Vagina (tissue), 2 donors: ENCODE measurements around the gene SNPH. TPM values are rescaled to one million over a fixed set of nuclear protein-coding genes. Genes with fewer than 3 reads are reported as not detected.

Experiments
- DNase-seq, 2 donors: peaks; one replicate each; pipeline ENCODE4 v3.0.0-alpha.2; 2017; ENCODE audit errors: extremely low spot score in 2 of 2
- H3K27ac ChIP-seq: fragments of 200-600 bp; sonication (generic); one replicate; pipeline ENCODE4 v1.5.1; 2019
- H3K27me3 ChIP-seq: fragments of 200-600 bp; sonication (generic); one replicate; pipeline ENCODE4 v1.5.1; 2019
- H3K36me3 ChIP-seq, 2 donors: fragments of 200-600 bp; sonication (generic); one replicate each; pipeline ENCODE4 v1.5.1; 2017 to 2019
- H3K4me1 ChIP-seq: fragments of 200-600 bp; sonication (generic); one replicate; pipeline ENCODE4 v1.5.1; 2019
- H3K4me3 ChIP-seq, 2 donors: fragments of 200-600 bp; sonication (generic); 1 replicate in 1 of 2; 2 replicates in 1 of 2; pipeline ENCODE4 v1.5.1; 2016 to 2019
- H3K9me3 ChIP-seq: fragments of 200-600 bp; sonication (generic); one replicate; pipeline ENCODE4 v1.5.1; 2019
- POLR2A ChIP-seq, 2 donors: fragments of 450-650 bp; IDR thresholded peaks; one replicate each; pipeline ENCODE4 v1.6.1; 2017; ENCODE audit warnings: antibody characterized with exemption in 2 of 2, mild to moderate bottlenecking in 2 of 2, moderate library complexity in 2 of 2
- POLR2AphosphoS5 ChIP-seq, 2 donors: sonication (generic); formaldehyde crosslinking; IDR thresholded peaks; one replicate each; pipeline ENCODE4 v1.9.0; 2017; ENCODE audit warnings: antibody characterized with exemption in 2 of 2, mild to moderate bottlenecking in 2 of 2, low read depth in 1 of 2; ENCODE audit not compliant: insufficient read depth in 1 of 2
- intact Hi-C: fragments of 100-400 bp; cut with DNase I; formaldehyde crosslinking; loops from one replicate; pipeline ENCODE4 v1.15.1; 2023
- total RNA-seq: library from RNA; depleted of rRNA; stranded (reverse); fragments of >200 nt; gene quantifications from one replicate; pipeline ENCODE4 v1.2.3, GENCODE V29; 2016
- TF ChIP-seq, protein P1 (sequence below), 3 experiments: fragments of 450-650 bp in 2 of 3; fragments of 200-600 bp in 1 of 3; sonication (generic) in 1 of 3; IDR thresholded peaks; one replicate each; pipeline ENCODE4 v1.5.1; 2017 to 2019; ENCODE audit warnings: antibody characterized with exemption in 3 of 3, mild to moderate bottlenecking in 2 of 3, moderate library complexity in 2 of 3

The SNPH gene
- total RNA-seq, 1 donor from 2014 or later = 6.4 TPM

DNA sequence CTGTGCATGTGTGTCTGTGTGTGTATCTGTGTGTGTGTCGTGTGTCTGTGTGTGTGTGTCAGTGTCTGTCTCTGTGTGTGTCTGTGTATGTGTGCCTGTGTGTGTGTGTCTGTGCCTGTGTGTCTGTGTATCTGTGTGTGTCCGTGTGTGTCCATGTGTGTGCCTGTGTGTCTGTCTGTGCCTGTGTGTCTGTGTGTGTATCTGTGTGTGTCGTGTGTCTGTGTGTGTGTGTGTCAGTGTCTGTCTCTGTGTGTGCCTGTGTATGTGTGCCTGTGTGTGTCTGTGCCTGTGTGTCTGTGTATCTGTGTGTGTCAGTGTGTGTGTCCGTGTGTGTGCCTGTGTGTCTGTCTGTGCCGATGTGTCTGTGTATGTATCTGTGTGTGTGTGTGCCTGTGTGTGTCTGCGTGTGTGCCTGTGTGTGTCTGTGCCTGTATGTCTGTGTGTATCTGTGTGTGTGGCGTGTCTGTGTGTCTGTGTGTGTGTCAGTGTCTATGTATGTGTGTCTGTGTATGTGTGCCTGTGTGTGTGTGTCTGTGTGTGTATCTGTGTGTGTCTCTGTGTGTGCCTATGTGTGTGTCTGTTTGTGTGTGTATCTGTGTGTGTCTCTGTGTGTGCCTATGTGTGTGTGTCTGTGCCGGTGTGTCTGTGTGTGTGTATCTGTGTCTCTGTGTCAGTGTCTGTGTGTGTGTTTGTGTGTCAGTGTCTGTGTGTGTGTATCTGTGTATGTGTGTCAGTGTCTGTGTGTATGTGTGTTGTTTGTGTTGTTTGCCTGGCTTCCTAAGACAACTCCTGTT is 11.6 kb downstream of the SNPH start:
- peak in 1 of 2 donors; percentile 81 for DNase-seq
- Histone ChIP-seq H3K27ac (no peak overlapping the region), H3K27me3 (no peaks in the 10 kb centered on the region), H3K9me3 (no peaks in the 10 kb centered on the region), H3K4me3 (no peak overlapping the region), H3K4me1 (no peaks in the 10 kb centered on the region), H3K36me3 (no peaks in the 10 kb centered on the region)
- TF ChIP-seq, protein P1, sequence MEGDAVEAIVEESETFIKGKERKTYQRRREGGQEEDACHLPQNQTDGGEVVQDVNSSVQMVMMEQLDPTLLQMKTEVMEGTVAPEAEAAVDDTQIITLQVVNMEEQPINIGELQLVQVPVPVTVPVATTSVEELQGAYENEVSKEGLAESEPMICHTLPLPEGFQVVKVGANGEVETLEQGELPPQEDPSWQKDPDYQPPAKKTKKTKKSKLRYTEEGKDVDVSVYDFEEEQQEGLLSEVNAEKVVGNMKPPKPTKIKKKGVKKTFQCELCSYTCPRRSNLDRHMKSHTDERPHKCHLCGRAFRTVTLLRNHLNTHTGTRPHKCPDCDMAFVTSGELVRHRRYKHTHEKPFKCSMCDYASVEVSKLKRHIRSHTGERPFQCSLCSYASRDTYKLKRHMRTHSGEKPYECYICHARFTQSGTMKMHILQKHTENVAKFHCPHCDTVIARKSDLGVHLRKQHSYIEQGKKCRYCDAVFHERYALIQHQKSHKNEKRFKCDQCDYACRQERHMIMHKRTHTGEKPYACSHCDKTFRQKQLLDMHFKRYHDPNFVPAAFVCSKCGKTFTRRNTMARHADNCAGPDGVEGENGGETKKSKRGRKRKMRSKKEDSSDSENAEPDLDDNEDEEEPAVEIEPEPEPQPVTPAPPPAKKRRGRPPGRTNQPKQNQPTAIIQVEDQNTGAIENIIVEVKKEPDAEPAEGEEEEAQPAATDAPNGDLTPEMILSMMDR (IDR thresholded peaks at IDR 0.05) = no peak
- no peak for TF ChIP-seq POLR2AphosphoS5 (IDR thresholded peaks at IDR 0.05; ENCODE audit: insufficient read depth in 1 of 2, low read depth in 1 of 2)
- no peak for TF ChIP-seq POLR2A (IDR thresholded peaks at IDR 0.05)
- intact Hi-C loops = no loop called here

DNA sequence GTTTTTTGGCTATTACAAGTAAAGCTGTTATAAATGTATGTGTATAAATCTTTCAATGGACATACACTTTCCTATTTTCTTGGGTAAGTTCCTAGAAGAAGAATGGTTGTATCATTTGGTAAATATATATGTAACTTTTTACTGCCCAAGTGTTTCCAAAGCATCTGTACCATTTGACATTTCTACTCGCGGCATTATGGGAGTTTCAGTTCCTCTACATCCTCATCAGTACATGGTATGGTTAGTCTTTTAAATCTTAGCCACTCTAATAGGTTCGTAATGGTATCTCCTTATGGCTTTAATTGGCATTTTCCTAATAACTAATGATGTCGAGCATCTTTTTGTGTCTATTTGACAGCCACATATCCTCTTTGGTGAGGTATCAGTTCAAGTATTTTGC is 12.9 kb downstream of the SNPH start:
- Histone ChIP-seq H3K4me1 (no peaks in the 10 kb centered on the region), H3K36me3 (no peaks in the 10 kb centered on the region), H3K9me3 (no peaks in the 10 kb centered on the region), H3K27me3 (no peaks in the 10 kb centered on the region), H3K27ac (no peak overlapping the region), H3K4me3 (no peak overlapping the region)
- TF ChIP-seq POLR2A (IDR thresholded peaks at IDR 0.05) = no peak
- no peak for TF ChIP-seq POLR2AphosphoS5 (IDR thresholded peaks at IDR 0.05; ENCODE audit: insufficient read depth in 1 of 2, low read depth in 1 of 2)
- TF ChIP-seq, protein P1 (IDR thresholded peaks at IDR 0.05) = no peak
- DNase-seq = no peak
- intact Hi-C loops = no loop called here

DNA sequence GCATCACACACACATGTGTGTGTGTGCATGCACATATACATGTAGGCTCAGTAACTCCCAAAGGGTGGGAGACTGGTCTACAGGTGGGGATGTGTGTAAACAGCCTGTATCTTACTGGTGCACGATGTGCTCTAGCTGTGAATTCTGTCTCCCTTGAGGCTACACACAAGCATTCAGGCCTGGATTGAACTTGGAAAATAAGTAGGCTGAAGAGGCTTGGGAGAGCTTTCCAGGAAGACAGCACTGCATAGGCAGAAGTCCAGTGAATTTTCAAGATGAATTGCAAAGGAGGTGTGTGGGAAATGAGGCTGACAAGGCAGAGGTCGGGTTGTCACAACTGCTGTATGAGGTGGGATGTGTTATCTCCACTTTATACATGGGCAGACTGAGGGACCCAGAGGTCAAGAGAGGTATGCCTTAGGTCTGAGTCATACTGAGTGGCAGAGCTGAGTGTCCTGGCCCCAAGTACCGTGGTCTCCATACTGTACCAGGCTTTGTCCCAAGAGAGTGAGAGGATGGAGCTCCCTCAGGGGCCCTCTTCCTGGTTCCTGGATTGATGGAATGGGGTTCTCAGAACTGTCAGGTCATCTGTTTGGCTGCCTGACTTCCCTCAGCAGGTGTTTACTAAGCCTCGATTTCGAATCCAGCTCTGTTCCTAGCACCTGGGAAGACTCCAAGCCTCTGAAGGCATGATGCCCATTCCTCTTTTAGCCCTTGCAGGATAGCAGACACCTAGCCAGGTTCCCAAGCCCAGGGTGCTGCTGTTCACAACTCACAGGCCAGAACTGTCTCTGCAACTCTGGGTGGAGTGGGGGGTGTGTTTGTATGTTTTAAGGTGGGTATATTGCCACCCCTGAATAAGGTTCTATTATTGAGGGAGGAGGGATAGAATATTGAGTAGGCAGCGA is 14.4 kb downstream of the SNPH start:
- intact Hi-C loops = no loop called here
- Histone ChIP-seq H3K4me3 (no peak overlapping the region), H3K9me3 (no peaks in the 10 kb centered on the region), H3K36me3 (no peaks in the 10 kb centered on the region), H3K4me1 (no peaks in the 10 kb centered on the region), H3K27me3 (no peaks in the 10 kb centered on the region), H3K27ac (no peak overlapping the region)
- TF ChIP-seq POLR2AphosphoS5 (IDR thresholded peaks at IDR 0.05; ENCODE audit: insufficient read depth in 1 of 2, low read depth in 1 of 2) (no peak), POLR2A (IDR thresholded peaks at IDR 0.05) (no peak)
- TF ChIP-seq, protein P1 (IDR thresholded peaks at IDR 0.05) = no peak
- peak in 1 of 2 donors; percentile 47 for DNase-seq

DNA sequence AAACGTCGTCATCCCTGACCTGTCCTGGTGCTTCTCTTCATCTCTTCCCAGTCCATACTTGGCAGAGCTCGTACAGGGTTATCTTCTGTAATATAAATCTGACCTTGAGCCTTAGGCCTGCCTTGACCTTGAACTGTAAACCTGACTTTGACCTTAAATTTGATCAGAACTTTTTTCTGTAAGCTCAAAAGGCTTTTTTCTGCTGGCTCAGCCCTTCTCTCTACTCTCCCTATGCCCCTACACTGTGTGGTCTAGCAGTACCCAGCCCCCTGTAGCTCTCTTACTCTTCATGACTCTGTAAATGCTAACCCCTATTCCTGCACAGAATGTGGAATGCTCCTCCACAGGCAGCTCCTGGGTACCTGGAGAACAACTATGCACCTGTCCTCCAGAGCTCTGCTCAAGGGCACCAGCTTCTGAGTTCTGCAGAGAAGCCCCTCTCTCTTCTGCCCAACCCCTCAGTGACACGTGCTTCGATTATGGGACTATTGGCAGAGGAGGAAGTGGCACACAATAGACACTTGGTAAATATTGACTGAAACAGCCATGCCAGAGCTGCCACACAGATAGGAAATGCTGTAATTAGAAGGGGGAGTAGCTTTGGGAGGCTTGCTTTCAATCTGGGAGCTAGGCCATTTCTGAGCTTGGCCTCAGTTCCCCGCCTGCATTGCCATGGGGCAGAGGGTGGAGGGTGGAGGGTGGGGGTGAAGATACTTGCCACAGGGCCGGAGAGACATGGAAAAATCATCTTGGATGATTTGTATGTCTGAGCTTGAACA is 15.4 kb downstream of the SNPH start:
- H3K9me3 ChIP-seq = no peaks in the 10 kb centered on the region
- DNase-seq = peak; percentile 37 to 72
- H3K27me3 ChIP-seq = no peaks in the 10 kb centered on the region
- no peaks in the 10 kb centered on the region for H3K36me3 ChIP-seq
- intact Hi-C loops = no loop called here
- TF ChIP-seq POLR2AphosphoS5 (IDR thresholded peaks at IDR 0.05; ENCODE audit: insufficient read depth in 1 of 2, low read depth in 1 of 2) (no peak), POLR2A (IDR thresholded peaks at IDR 0.05) (no peak)
- TF ChIP-seq, protein P1 (IDR thresholded peaks at IDR 0.05) = no peak
- H3K27ac ChIP-seq = no peak overlapping the region
- no peaks in the 10 kb centered on the region for H3K4me1 ChIP-seq
- no peak overlapping the region for H3K4me3 ChIP-seq
